Astrocyte of the cerebellum (primary cell): Measurements from ENCODE around the gene CRYBA2.

Experiments used
- DNase-seq: peaks from one replicate; pipeline ENCODE4 v3.0.0-alpha.2; 2011; ENCODE audit warnings: low read depth
- H3K4me3 ChIP-seq: 2 replicates; pipeline ENCODE4 v1.5.1; 2011; ENCODE audit warnings: mild to moderate bottlenecking, low read depth, low read length, moderate library complexity
- in situ Hi-C: cut with HindIII; loops from 2 replicates; pipeline ENCODE4 v1.10.0; 2017; ENCODE audit warnings: low sequenced_read_pairs
- TF ChIP-seq, protein P1 (sequence below): IDR thresholded peaks from 2 replicates; pipeline ENCODE4 v1.5.1; 2012; ENCODE audit warnings: low read length, low read depth, moderate library complexity, mild to moderate bottlenecking; ENCODE audit errors: missing control alignments

Gene CRYBA2

DNA sequence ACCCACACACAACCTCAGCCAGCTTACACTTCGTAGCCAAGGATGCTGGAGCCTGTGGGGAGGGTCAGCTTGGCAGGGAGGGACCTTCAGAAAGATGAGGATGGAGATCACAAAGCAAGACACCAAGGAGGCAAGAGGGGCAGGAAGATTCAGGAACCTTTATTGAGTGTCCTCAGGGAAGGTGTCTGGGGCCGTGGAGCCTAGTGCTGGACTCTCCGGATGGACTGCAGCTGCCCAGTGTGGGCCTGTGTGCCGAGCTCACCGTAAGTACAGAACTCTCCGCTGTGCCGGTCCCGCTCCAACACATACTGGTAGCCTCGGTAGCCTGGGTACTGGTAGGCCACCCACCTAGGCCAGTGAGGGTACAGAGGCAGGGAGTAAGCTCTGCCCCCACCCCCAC is 3.2 kb downstream of the CRYBA2 start:
- TF ChIP-seq, protein P1, sequence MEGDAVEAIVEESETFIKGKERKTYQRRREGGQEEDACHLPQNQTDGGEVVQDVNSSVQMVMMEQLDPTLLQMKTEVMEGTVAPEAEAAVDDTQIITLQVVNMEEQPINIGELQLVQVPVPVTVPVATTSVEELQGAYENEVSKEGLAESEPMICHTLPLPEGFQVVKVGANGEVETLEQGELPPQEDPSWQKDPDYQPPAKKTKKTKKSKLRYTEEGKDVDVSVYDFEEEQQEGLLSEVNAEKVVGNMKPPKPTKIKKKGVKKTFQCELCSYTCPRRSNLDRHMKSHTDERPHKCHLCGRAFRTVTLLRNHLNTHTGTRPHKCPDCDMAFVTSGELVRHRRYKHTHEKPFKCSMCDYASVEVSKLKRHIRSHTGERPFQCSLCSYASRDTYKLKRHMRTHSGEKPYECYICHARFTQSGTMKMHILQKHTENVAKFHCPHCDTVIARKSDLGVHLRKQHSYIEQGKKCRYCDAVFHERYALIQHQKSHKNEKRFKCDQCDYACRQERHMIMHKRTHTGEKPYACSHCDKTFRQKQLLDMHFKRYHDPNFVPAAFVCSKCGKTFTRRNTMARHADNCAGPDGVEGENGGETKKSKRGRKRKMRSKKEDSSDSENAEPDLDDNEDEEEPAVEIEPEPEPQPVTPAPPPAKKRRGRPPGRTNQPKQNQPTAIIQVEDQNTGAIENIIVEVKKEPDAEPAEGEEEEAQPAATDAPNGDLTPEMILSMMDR: no peak
- in situ Hi-C loops: no loop called here
- H3K4me3 ChIP-seq: no peak overlapping the region
- no peak for DNase-seq

DNA sequence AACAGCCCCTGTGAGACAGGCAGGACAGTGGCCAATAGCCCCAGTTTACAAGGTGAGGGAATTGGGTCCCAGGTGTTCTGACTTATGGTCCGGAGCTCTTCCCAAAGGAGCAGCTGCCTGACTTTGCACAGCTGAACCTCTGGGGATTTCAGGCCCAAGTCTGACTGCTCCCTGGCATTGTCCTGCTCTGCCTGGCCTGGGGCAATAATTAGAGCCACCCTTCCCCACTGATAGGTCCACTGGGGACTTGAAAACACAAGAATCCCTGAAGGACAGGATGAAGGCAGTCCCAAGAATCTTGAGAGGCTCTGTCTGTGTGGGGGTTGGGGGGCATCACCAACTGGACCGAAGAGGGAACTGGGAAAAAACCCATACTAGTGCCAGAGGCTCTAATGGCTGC is 4.6 kb downstream of the CRYBA2 start:
- in situ Hi-C loops: no loop called here
- TF ChIP-seq, protein P1: no peak
- H3K4me3 ChIP-seq: no peak overlapping the region
- DNase-seq: no peak

DNA sequence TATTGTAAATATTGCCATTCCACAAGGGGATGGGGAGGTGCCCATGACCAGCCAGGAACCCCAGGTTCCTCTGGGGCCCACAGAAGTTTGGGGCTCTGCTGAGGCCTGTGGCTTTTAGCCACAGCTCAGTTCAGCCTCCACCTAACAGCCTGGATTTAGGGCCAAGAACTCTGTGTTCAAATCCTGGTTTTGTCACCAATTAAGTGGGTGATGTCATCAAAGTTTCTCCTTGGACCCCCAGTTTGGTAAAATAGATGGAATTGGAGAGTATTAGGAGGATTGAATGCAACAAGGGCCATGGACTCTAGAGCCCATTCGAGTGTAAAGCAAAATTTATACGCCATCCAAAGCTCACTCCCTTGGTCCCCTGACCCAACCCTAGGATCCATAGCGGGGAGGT is 5.1 kb downstream of the CRYBA2 start:
- in situ Hi-C loops: no loop called here
- TF ChIP-seq, protein P1: no peak
- no peak for DNase-seq
- no peak overlapping the region for H3K4me3 ChIP-seq

DNA sequence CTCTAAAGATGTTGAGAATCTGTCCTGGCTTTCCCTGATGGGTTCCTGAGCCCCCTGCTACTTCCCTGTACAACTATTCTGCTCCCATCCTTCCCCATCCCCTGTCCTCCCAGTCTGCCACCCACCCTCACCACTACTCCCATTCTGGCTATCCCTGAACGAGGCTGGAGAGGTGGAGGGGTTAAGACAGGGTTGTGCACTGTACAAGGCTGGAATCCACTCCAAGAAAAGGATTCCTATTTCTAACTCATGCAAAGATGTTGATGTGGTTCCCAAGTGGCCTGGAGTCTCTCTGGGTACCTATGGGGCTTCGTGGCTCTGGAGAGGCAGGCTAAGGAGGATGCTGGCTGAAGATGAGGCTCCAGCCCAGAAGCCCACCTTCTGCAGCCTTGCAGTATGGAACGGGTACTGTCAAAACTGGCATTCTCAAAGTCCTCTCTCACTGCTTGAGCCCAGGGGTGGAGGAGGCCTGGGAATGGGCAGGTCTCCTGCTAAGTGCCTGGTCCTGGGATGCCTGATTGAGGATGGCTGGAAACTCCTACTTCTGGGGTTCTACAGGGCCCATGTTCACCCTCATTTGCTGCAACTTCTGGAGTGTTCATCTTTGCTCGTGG is 7.0 kb downstream of the CRYBA2 start:
- TF ChIP-seq, protein P1: no peak
- no peak overlapping the region for H3K4me3 ChIP-seq
- in situ Hi-C loops: no loop called here
- DNase-seq: no peak

DNA sequence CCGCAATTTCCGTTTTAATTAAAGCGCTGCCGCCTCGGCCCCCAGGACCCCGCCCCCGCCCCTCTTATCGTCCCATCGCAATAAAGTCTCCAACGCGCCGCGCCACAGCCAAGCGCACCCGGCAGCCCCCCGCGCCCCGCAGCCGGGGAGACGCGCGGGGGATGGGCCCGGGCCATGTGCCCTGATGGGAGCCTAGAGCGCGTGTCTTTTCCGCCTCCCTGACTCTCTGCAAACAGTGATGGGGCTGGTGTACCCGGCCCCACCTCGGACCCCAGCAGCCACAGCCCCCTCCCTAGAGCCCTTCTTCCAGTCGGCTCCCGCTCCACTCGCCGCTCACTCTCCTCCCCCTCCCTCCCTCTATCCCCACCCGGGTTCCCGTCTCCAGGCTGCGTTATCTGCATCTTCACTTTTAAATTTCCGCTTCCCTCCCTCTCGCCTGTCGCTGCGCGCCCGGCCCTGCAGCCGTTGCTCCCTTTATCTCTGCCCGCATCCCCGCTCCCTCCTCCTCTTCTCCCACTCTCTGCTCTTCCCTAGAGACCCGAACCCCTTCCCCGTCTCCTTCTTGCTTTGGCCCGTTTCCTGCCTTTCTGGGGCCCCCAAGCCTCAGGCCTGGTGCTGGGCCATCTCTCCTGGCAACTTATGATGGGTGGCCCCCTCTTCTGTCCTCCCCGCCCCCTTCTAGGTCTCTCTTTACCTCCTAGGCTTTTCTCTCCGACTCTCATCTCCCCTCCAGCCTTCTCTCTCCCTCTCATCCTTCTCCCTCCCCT is 7.7 kb downstream of the CRYBA2 start:
- in situ Hi-C loops: no loop called here
- no peak overlapping the region for H3K4me3 ChIP-seq
- DNase-seq: no peak
- TF ChIP-seq, protein P1: no peak

DNA sequence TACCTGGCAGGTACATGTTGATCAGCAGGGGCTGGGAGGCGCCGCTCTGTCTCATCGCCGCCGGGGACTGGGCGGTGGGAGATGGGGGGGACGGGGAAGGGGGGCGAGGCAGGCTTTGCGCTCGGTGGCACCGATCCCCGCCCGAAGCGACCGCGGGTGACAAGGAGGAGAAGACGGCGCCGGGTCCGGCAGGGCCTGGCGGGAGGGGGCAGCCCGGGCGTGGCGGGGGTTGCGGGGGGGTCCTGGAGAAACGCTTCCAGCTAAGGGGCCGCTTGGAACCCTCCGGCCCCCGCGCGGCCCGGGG is 8.2 kb downstream of the CRYBA2 start, which contains the start of gene FEV:
Gene FEV (minus strand): TSS at position 164 of the 304 bp plus-strand sequence. CDS start 109 bp downstream, at position 55.
- in situ Hi-C loops: no loop called here
- DNase-seq: no peak
- TF ChIP-seq, protein P1: no peak
- H3K4me3 ChIP-seq: no peak within 1 kb of the TSS
